Activated CD4-positive, alpha-beta T cell treated with anti-CD3 and anti-CD28 coated beads, Interleukin-2, amount 50 U/mL, for 4 hours (primary cell): ENCODE measurements around the gene DHX40.
A peak's percentile ranks its signal among the peaks of the same experiment; 100 is the strongest.
"Not testable (repeated sequence)": the region's sequence is repeated elsewhere in the genome, so short reads cannot be mapped to it uniquely, and the experiment has no call there.

ENCODE experiments used
- DNase-seq, 2 experiments: peaks; one replicate each; pipeline ENCODE4 v3.0.0-alpha.2; 2020

The DHX40 gene

DNA sequence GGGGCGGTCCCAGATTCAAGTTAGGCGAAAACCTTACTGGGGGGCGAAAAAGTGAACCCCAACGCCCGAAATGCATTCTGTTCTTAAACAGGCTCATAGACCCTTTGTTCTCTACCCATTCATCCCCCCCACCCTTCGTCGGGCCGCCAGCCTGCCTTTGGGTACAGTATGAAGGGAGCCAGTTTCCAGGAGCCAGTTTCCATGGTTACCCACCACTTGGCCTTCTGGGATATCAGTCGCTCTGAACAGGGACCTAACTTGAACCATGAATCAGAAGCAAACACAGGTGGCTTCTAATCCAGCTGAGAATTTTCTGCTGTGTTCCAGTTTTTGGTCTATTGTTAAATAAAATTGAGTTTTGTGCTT is 532 bp downstream of the DHX40 start:
- DNase-seq = peak; percentile 25 to 36

- DNase-seq = not testable (repeated sequence)
These were observed 3.7 kb downstream of the DHX40 start for GRCh38 chr17:59569151-59569550.

GRCh38 chr17:59572301-59572924 is 7.0 kb downstream of the DHX40 start:
- no peak for DNase-seq

DNA sequence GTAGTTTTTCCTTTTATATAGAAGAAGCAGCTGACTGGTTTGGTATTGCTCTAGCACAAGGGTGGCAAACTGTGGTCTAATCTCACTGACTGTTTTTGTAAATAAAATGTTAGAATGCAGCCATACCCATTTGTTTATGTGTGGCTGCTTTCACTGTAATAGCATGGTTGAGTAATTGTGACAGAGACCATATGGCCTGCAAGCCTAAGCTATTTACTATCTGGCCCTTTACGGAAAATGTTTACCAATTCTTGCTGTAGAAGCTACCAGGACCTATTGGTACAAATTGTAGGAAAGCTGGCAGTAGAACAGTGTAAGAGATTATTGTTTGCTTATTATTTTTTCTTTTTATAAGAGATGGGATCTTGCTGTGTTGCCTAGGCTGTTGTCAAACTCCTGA is 18.8 kb downstream of the DHX40 start:
- DNase-seq = not testable (repeated sequence)

GRCh38 chr17:59600169-59600568 is 34.8 kb downstream of the DHX40 start:
- DNase-seq = no peak

DNA sequence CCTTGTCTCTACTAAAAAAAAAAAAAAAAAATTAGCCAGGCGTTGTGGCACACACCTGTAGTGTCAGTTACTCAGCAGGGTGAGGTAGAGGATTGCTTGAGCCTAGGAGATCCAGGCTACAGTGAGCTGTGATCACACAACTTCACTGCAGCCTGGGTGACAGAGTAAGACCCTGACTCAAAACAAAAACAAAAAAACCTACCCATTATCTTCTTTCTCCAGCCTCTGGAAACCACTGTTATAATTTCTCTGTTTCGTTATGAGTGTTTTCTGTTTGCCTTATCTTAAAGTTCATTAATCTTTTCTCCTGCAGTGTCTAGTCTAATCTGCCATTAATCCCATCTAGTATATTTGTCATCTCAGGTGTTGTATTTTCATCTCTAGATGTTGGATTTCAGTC is 35.7 kb downstream of the DHX40 start:
- no peak for DNase-seq

GRCh38 chr17:59607061-59607460 is 41.7 kb downstream of the DHX40 start:
- DNase-seq = no peak

DNA sequence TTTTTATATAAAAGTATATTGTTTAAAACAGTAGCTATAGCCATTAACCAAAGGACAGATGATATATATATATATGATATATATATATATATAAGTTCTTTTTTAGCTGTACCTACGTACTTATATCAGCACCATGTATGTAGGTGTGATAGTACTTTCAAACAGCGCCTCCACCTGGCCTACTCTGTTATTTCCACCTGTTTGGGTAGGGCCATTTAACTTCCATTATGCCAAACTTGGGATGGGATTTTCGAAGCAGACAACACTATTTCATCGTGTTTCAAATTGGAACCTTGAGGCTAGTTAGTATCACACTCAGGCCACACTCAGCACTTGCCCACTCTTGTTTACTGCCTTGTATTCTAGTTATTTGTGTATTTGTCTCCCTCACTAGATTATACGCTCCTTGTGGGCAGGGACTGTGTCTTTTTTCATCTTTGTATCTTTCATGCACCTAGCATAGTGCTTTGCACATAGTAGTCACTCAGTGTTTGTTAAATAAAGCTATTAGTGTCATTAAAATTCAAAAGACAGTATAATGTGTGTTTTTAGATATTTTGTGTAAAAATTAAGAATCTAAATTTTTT is 42.5 kb downstream of the DHX40 start:
- peak; percentile 7 to 19 for DNase-seq

- no peak for DNase-seq
These were observed 46.1 kb downstream of the DHX40 start for GRCh38 chr17:59611503-59611902.

DNA sequence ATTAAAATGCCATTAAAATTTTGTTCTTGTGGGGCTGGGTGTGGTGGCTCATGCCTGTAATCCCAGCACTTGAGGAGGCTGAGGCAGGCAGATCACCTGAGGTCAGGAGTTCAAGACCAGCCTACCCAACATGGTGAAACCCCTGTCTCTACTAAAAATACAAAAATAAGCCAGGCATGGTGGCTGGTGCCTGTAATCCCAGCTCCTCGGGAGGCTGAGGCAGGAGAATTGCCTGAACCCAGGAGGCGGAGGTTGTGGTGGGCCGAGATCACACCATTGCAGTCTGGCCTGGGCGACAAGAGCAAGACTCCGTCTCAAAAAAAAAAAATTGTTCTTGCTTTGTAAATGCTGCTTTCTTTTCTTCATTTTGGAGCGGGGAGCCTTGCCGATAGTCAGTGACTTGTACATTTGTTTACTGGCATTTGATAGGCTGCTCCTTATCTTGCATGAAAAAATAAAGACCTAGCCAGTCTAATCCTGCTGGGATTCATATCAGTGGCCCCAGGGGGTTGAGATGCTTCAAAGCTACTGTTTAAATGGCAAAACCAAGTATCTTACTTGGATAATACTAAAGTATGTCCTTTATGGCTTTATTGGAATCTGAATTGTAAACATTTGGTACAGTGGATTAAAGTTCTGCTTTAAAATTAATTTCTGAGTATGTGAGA is 51.0 kb downstream of the DHX40 start:
- no peak for DNase-seq

- DNase-seq = no peak
These were observed 51.8 kb downstream of the DHX40 start for GRCh38 chr17:59617156-59617732.

- no peak for DNase-seq
These were observed 53.6 kb downstream of the DHX40 start for GRCh38 chr17:59619035-59619297.

DNA sequence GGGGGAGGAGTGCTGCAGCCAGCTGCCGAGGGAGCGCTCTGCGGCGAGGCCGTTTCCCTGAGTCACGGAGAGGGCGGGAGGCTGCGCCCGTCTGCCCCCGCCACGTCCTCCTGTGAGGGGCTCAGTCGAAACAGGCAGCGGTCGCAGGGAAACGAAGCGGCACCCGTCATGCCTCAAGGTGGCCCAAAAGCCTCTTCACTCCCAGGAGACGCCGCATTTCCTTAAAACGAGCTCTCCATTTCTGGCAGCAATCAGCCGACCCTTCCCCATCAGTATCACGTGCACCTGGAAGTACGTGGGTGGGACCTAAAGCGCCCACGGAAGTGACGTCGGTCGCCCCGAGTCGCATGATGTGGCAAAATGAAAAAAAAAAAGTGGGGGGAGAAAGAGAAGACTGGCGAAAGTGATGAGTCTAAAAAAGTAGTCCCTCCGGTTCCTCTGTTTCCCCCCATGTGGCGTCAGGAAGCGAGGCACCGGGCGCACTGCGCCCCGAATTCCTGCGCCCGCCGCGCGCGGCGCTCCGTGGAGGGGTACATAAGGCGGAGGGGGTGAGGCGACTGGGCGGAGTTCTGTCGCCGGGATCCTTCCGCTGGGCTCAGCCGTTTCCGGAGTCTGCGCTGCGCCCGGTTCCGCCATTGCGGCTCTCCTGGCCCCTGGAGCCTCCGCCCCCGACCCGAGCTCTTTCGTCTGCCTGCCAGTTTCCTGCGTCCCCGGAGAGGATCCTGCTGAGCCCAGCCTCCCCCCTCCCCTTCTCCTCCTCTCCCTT is 54.1 kb downstream of the DHX40 start, which contains the start of gene CLTC:
TSS of gene CLTC (plus strand) at position 598 of the 766 bp plus-strand sequence. CDS start 237 bp downstream, outside the sequence.
- peak; percentile 92 to 93 for DNase-seq

- DNase-seq = no peak
These were observed 54.6 kb downstream of the DHX40 start for GRCh38 chr17:59620064-59620359.

DNA sequence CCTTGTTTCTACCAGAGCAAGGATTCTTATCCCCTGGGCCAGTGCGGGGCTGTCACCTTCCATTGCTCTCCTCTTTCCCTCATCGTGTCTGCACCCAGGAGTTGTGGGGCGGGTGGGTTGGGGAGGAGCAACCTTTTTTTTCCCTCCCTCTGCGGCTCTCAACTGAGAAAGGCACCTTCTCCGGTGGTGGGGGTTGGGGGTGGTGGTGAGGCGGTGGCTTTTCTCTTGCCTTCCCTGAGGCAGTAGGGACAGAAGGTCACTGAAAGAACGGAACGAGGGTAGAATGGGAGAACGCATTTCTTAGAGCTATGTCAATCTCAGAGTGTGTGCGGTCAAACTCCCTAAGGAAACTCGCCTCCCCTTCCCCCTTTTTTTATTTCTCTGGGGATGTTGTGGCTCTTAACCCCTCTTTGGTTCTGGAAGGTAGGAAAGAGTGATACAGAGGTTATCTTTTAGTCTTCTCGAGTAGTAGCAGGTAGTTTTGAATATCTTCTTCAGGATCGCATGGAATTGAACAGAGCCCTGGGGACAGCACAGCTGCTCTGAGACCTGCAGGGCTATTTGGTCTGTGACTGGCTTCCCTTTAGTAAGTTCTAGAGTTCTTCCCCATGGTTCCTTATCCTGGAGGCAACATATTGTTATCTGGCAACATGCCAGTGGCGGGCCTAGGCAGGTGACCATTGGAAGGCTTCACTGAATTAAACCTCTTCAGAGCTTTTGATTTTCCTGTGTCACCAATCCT is 55.3 kb downstream of the DHX40 start:
- DNase-seq = peak; percentile 43 to 47

- DNase-seq = no peak
These were observed 56.4 kb downstream of the DHX40 start for GRCh38 chr17:59621771-59622170.

DNA sequence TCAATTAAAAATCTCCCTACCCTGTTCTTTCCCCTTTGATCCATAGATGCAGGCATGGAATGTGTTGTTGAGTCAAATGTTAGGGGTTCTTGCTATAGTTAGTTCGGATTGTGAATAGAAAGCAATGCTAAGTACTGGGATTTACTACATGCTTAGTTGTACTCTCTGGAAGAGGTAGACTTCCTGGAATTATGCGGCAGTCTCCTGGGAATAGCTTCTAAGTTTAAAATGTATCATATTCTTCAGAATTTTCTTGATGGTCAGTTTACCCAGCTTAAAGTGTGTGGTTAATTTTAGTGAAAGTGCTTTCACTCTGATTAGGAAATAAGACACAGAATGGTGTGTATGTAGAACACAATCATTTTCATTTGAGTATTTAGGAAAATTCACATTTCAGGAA is 57.7 kb downstream of the DHX40 start:
- DNase-seq = no peak

DNA sequence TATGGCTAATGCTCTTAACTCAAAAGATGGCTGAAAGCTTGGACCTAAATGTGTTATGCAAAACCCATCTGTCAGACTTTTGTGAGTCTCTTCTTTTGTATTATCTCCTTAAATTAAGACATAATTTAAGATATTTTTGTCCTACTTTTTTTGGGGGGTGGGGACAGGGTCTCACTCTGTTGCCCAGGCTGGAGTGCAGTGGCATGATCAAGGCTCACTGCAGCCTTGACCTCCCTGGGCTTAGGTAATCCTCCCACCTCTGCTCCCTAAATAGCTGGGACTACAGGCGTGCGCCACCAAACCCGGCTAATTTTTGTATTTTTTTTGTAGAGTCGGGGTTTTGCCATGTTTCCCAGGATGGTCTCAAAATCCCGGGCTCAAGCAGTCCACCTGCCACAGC is 61.3 kb downstream of the DHX40 start:
- no peak for DNase-seq

GRCh38 chr17:59627274-59627673 is 61.9 kb downstream of the DHX40 start:
- no peak for DNase-seq

GRCh38 chr17:59627770-59628171 is 62.4 kb downstream of the DHX40 start:
- no peak for DNase-seq

DNA sequence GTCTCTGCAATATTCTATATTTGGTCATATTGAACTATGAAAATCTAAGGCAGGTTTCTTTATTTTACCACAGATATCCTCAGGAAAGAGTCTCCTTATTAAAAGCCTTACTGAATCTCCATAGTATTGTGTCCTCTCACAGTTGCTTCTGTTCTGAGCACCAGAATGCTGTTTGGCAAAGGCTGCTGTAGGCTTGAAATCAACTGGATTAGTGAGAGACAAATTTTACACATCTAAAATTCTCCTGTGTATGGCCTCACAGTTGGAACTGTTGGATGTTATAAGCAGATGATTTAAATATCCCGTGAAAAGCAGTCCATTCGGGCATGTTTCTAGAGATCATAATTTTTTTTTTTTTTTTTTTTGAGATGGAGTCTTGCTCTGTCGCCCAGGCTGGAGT is 63.8 kb downstream of the DHX40 start:
- no peak for DNase-seq

GRCh38 chr17:59631276-59631675 is 65.9 kb downstream of the DHX40 start:
- DNase-seq = no peak

DNA sequence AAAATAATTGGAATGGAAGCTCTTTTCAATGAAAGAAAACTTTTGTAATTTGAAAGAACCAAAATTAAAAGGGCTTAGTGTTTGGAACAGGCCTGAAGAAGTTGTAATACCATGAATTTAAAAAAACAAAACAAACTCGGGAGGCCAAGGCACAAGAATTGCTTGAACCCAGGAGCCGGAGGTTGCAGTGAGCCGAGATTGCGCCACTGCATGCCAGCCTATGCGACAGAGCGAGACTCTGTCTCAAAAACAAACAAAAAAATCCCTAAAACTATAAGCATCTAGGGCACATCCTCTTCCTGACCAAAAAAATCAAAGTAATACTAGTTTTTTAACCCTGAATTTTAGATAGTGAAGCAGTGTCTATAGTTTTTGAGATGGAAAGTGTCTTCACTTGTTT is 67.0 kb downstream of the DHX40 start:
- DNase-seq = no peak
